T-helper 1 cell treated with Interleukin-12 subunit alpha and Interleukin-12 subunit beta and Interleukin-4 antibody, amounts not matched to agents 30 μg/mL and 1 μg/mL, for 36 hours (primary cell): Measurements from ENCODE around the gene HIC1.

ENCODE experiments used
- H3K27ac Mint-ChIP-seq: one replicate; pipeline ENCODE4 v1.8.0; 2021; ENCODE audit warnings: mild to moderate bottlenecking, mixed read lengths
- H3K27me3 Mint-ChIP-seq: one replicate; pipeline ENCODE4 v1.8.0; 2021; ENCODE audit warnings: low read depth, mixed read lengths
- H3K36me3 Mint-ChIP-seq: one replicate; pipeline ENCODE4 v1.8.0; 2021; ENCODE audit warnings: low read depth, mixed read lengths
- H3K4me1 Mint-ChIP-seq: one replicate; pipeline ENCODE4 v1.8.0; 2021; ENCODE audit warnings: low read depth, mixed read lengths
- H3K4me3 Mint-ChIP-seq: one replicate; pipeline ENCODE4 v1.8.0; 2021; ENCODE audit warnings: mild to moderate bottlenecking, moderate library complexity, mixed read lengths
- H3K9me3 Mint-ChIP-seq: one replicate; pipeline ENCODE4 v1.8.0; 2021; ENCODE audit warnings: mixed read lengths

The HIC1 gene

GRCh38 chr17:2058586-2059546 is 4.0 kb downstream of the HIC1 start:
- Mint-ChIP-seq H3K4me3 (peak overlapping the region; percentile 78), H3K4me1 (peaks cover 30% of the 10 kb centered on the region), H3K9me3 (no peaks in the 10 kb centered on the region), H3K36me3 (peaks cover 31% of the 10 kb centered on the region), H3K27me3 (no peaks in the 10 kb centered on the region), H3K27ac (peak overlapping the region; percentile 70)

GRCh38 chr17:2059547-2060384 is 4.9 kb downstream of the HIC1 start:
- H3K36me3 Mint-ChIP-seq: peaks cover 37% of the 10 kb centered on the region
- peaks cover 34% of the 10 kb centered on the region for H3K4me1 Mint-ChIP-seq
- H3K27ac Mint-ChIP-seq: peak overlapping the region; percentile 64
- H3K27me3 Mint-ChIP-seq: no peaks in the 10 kb centered on the region
- H3K4me3 Mint-ChIP-seq: peak overlapping the region; percentile 78
- H3K9me3 Mint-ChIP-seq: no peaks in the 10 kb centered on the region

GRCh38 chr17:2060385-2060658 is 5.4 kb downstream of the HIC1 start:
- H3K27me3 Mint-ChIP-seq: no peaks in the 10 kb centered on the region
- no peaks in the 10 kb centered on the region for H3K9me3 Mint-ChIP-seq
- peak overlapping the region; percentile 78 for H3K4me3 Mint-ChIP-seq
- H3K36me3 Mint-ChIP-seq: peaks cover 39% of the 10 kb centered on the region
- peaks cover 39% of the 10 kb centered on the region for H3K4me1 Mint-ChIP-seq
- peak overlapping the region; percentile 55 for H3K27ac Mint-ChIP-seq

GRCh38 chr17:2060681-2061440 is 6.0 kb downstream of the HIC1 start:
- peaks cover 42% of the 10 kb centered on the region for H3K36me3 Mint-ChIP-seq
- H3K9me3 Mint-ChIP-seq: no peaks in the 10 kb centered on the region
- no peak overlapping the region for H3K4me3 Mint-ChIP-seq
- H3K27me3 Mint-ChIP-seq: no peaks in the 10 kb centered on the region
- H3K27ac Mint-ChIP-seq: peak overlapping the region; percentile 55
- H3K4me1 Mint-ChIP-seq: peaks cover 39% of the 10 kb centered on the region

GRCh38 chr17:2061441-2061958 is 6.6 kb downstream of the HIC1 start:
- Mint-ChIP-seq H3K36me3 (peaks cover 46% of the 10 kb centered on the region), H3K4me1 (peaks cover 39% of the 10 kb centered on the region), H3K4me3 (no peak overlapping the region), H3K27me3 (no peaks in the 10 kb centered on the region), H3K27ac (peak overlapping the region; percentile 65), H3K9me3 (no peaks in the 10 kb centered on the region)

GRCh38 chr17:2062571-2063183 is 7.8 kb downstream of the HIC1 start:
- H3K9me3 Mint-ChIP-seq: no peaks in the 10 kb centered on the region
- H3K27ac Mint-ChIP-seq: peak overlapping the region; percentile 65
- H3K36me3 Mint-ChIP-seq: peaks cover 49% of the 10 kb centered on the region

DNA sequence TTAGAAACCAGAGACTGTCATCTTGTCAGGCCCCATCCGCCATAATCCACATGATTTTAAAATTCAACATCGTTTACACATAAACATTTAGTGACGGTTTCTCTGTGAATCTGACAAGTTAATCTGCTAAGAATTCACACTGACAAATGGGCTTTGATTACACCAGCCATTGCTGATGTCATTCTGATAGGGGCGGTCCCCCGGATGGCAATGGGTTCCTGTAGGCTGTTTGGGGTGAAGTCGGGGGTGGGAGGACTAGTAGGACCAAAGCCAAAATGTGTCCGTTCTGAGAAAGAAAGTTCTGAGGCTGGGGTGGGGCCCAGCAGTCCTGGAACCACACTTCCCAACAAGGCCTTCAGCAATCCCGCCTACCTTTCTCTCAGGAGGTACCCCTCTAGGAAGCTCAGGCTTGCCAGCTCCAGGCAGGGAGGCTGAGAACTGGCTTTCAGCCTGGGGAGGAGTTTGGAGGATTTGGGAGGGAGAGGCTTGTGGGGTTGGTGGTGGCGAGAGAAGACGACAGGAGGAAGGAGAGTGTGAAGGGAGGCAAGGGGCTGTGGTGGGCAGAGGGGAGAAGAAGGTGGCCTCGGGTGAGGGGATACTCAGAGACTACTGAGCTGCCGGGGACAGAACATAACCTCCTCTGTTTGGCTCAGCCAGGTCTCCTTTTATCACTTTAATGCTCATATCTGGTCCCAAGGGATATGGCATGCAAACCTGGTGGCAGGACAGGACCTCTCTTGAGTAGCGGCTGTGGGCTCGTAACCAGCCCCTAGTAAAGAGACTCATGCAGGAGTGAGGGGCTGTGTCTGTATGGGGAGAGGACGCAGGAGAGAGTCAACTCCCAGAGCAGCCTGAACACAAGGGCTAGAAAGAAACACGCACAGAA is 8.6 kb downstream of the HIC1 start:
- peaks cover 48% of the 10 kb centered on the region for H3K36me3 Mint-ChIP-seq
- H3K4me3 Mint-ChIP-seq: no peak overlapping the region
- H3K4me1 Mint-ChIP-seq: peaks cover 42% of the 10 kb centered on the region
- H3K27me3 Mint-ChIP-seq: no peaks in the 10 kb centered on the region
- H3K27ac Mint-ChIP-seq: peak overlapping the region; percentile 76
- H3K9me3 Mint-ChIP-seq: no peaks in the 10 kb centered on the region

More at GRCh38 chr17:2062571-2063183, 7.8 kb downstream of the HIC1 start:
- Mint-ChIP-seq H3K27me3 (no peaks in the 10 kb centered on the region), H3K4me1 (peaks cover 42% of the 10 kb centered on the region), H3K4me3 (no peak overlapping the region)

GRCh38 chr17:2064147-2064489 is 9.2 kb downstream of the HIC1 start:
- no peak overlapping the region for H3K4me3 Mint-ChIP-seq
- H3K27ac Mint-ChIP-seq: peak overlapping the region; percentile 78
- H3K9me3 Mint-ChIP-seq: no peaks in the 10 kb centered on the region
- H3K4me1 Mint-ChIP-seq: peaks cover 48% of the 10 kb centered on the region
- H3K27me3 Mint-ChIP-seq: no peaks in the 10 kb centered on the region
- peaks cover 52% of the 10 kb centered on the region for H3K36me3 Mint-ChIP-seq

DNA sequence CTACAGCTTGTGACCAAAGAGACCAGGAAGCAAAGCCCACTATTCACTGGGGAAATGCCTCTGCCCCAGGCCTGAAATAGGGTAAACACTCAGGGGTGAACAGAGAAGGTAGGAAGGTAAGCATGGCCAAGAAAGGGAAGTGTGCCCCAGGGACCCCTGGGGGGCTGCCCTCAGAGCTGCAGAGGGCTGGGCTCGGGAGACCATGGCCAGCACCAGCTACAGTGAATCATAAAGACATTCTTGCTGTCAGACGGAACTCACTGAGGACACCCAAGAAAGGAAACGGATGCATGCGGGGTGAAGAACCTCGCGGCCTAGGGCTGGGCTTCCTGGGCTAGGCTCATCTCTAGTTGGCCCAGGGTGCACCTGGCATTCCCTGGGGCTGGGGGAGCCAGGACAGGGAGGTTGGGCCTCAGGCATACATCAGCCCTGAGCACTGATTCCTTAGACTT is 9.6 kb downstream of the HIC1 start:
- Mint-ChIP-seq H3K27ac (peak overlapping the region; percentile 78), H3K4me1 (peaks cover 50% of the 10 kb centered on the region), H3K27me3 (no peaks in the 10 kb centered on the region), H3K4me3 (no peak overlapping the region), H3K36me3 (peaks cover 50% of the 10 kb centered on the region), H3K9me3 (no peaks in the 10 kb centered on the region)

DNA sequence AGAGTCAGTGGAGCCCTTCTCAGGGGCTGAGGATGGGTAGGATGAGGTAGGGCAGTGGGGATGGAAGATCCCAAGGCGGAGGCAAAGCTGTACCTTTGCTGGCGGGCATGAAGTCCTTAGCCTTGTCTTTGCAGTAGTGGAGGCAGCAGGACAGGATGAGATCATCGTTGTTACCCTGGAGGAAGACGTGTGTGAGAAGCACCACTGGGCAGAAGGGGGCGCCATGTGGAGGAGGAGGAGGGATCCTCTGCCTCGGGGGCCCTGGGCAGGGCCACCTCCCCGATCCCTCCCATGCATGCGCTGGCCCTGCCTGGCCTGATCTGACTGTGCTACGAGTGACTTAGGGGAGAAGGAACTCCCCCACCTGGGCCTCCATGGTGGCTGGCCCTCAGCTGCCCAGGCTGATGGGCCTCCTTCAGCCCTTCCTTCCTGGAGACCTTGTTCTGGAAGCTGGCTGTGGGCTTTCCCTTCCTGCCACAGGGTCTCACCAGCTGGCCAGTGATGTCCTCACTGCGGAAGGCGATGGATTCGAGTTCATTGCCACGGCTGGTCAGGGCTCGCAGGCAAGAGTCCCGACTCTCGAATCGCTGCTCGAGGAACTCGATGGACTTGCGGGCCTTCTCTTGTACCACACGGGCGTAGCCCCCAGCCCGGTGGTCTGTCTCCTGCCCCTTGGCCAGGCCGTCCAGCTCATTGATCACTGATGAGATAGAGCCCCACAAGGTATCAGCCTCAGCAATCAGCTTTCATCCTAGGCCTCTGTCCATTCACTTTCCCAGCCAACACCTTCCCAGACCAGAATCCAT is 10.3 kb downstream of the HIC1 start:
- Mint-ChIP-seq H3K36me3 (peaks cover 51% of the 10 kb centered on the region), H3K4me3 (no peak overlapping the region), H3K27ac (peak overlapping the region; percentile 78), H3K9me3 (no peaks in the 10 kb centered on the region), H3K4me1 (peaks cover 51% of the 10 kb centered on the region), H3K27me3 (no peaks in the 10 kb centered on the region)

- Mint-ChIP-seq H3K4me3 (no peak overlapping the region), H3K4me1 (peaks cover 52% of the 10 kb centered on the region), H3K27ac (peak overlapping the region; percentile 32), H3K9me3 (no peaks in the 10 kb centered on the region), H3K36me3 (peaks cover 46% of the 10 kb centered on the region), H3K27me3 (no peaks in the 10 kb centered on the region)
These were observed 11.1 kb downstream of the HIC1 start for GRCh38 chr17:2065949-2066400.

GRCh38 chr17:2067048-2067561 is 12.2 kb downstream of the HIC1 start:
- H3K27me3 Mint-ChIP-seq: no peaks in the 10 kb centered on the region
- H3K4me3 Mint-ChIP-seq: no peak overlapping the region
- peaks cover 54% of the 10 kb centered on the region for H3K4me1 Mint-ChIP-seq
- no peaks in the 10 kb centered on the region for H3K9me3 Mint-ChIP-seq
- no peak overlapping the region for H3K27ac Mint-ChIP-seq
- peaks cover 41% of the 10 kb centered on the region for H3K36me3 Mint-ChIP-seq
